GM12878 (cell line): ENCODE results near the gene OPN3. TPM values are rescaled to one million over a fixed set of nuclear protein-coding genes. Genes with fewer than 3 reads are reported as not detected.

Experiments
- ATAC-seq: fragments of 200-7000 bp; cut with Tn5 transposase; 3 replicates; pipeline ENCODE4 v1.9.1; 2020; ENCODE audit warnings: mild to moderate bottlenecking, moderate library complexity
- BruUV-seq: library from RNA; stranded (reverse); fragments of 400-500 nt; replicated peaks from 2 replicates; lab custom pipeline; 2021; lab: Mats Ljungman, UMichigan
- CTCF ChIA-PET: fragments of 300-600 bp; sonication (Branson Sonifier 250); formaldehyde crosslinking; extraction: SDS; loops from one replicate; lab custom pipeline; 2021; ENCODE audit warnings: inconsistent platforms; lab: Yijun Ruan, JAX
- POLR2A ChIA-PET: fragments of 350-600 bp; formaldehyde crosslinking; extraction: SDS; loops from one replicate; lab custom pipeline; 2021; ENCODE audit warnings: inconsistent platforms; lab: Charles Lee
- RAD21 ChIA-PET: fragments of 300-600 bp; sonication (Branson Sonifier 250); formaldehyde crosslinking; loops from one replicate; lab custom pipeline; 2023; ENCODE audit warnings: antibody characterized with exemption; ENCODE audit not compliant: unreplicated experiment; lab: Charles Lee
- SMC1A ChIA-PET: fragments of 300-600 bp; sonication (Branson Sonifier 250); formaldehyde crosslinking; loops from one replicate; lab custom pipeline; 2023; ENCODE audit not compliant: unreplicated experiment, uncharacterized antibody; lab: Charles Lee
- DNase-seq: peaks from one replicate; pipeline ENCODE4 v3.0.0-alpha.2; 2011; ENCODE audit warnings: low read depth, low spot score
- FAIRE-seq: peaks from 3 replicates; lab custom pipeline; 2011; peaks lifted over from hg19 to GRCh38; lab: Jason Lieb, UNC
- H2AFZ ChIP-seq: 2 replicates; pipeline ENCODE4 v1.6.0; 2011; ENCODE audit warnings: low read depth, low read length, control low read depth; ENCODE audit not compliant: control insufficient read depth
- H3K27ac ChIP-seq: 2 replicates; pipeline ENCODE4 v1.5.1; 2011; ENCODE audit warnings: control low read depth; ENCODE audit not compliant: control insufficient read depth, insufficient read depth
- H3K27me3 ChIP-seq, 2 experiments: replicated peaks in 1 of 2; 2 replicates each; pipeline versions ENCODE4 v1.6.0 to v1.6.1; 2011; ENCODE audit warnings: low read length in 1 of 2; ENCODE audit not compliant: control insufficient read depth in 2 of 2, insufficient read depth in 2 of 2
- H3K36me3 ChIP-seq, 2 experiments: 2 replicates each; pipeline ENCODE4 v1.5.1; 2011; ENCODE audit warnings: low read length in 1 of 2; ENCODE audit not compliant: control insufficient read depth in 2 of 2, insufficient read depth in 2 of 2
- H3K4me1 ChIP-seq: 2 replicates; pipeline ENCODE4 v1.6.1; 2011; ENCODE audit warnings: mild to moderate bottlenecking, low read length, moderate library complexity, mixed read lengths; ENCODE audit not compliant: control insufficient read depth, insufficient read depth
- H3K4me2 ChIP-seq: 2 replicates; pipeline ENCODE4 v1.6.0; 2011; ENCODE audit warnings: control low read depth; ENCODE audit not compliant: control insufficient read depth, insufficient read depth
- H3K4me3 ChIP-seq: fragments of 200-600 bp; sonication (generic); 2 replicates; pipeline ENCODE4 v1.5.1; 2016
- H3K79me2 ChIP-seq: 2 replicates; pipeline ENCODE4 v1.6.0; 2011; ENCODE audit warnings: low read length; ENCODE audit not compliant: control insufficient read depth, insufficient read depth
- H3K9ac ChIP-seq: 2 replicates; pipeline ENCODE4 v1.8.0; 2011; ENCODE audit warnings: low read length, control low read depth, mixed read lengths; ENCODE audit not compliant: control insufficient read depth, insufficient read depth
- H3K9me3 ChIP-seq: replicated peaks from 3 replicates; pipeline ENCODE4 v1.5.1; 2011; ENCODE audit warnings: mild to moderate bottlenecking, low read length; ENCODE audit not compliant: control insufficient read depth, insufficient read depth
- H4K20me1 ChIP-seq: 2 replicates; pipeline ENCODE4 v1.6.0; 2011; ENCODE audit not compliant: control insufficient read depth, insufficient read depth
- ASH2L ChIP-seq: fragments of 300-600, 200-600 bp; sonication (generic); IDR thresholded peaks from 2 replicates; pipeline ENCODE4 v1.6.1; 2017; ENCODE audit warnings: low read depth, mild to moderate bottlenecking, borderline replicate concordance
- BCL11A ChIP-seq: IDR thresholded peaks from 2 replicates; pipeline ENCODE4 v1.6.1; 2011; ENCODE audit warnings: low read depth, low read length
- IKZF1 ChIP-seq: fragments of 450-650 bp; conservative IDR thresholded peaks from 2 replicates; pipeline ENCODE4 v1.6.1; 2017; ENCODE audit warnings: antibody characterized with exemption, mild to moderate bottlenecking
- NRF1 ChIP-seq: conservative IDR thresholded peaks from 2 replicates; pipeline ENCODE4 v1.6.1; 2011; ENCODE audit warnings: mild to moderate bottlenecking, low read depth, low read length, improper control_type of control experiment
- PAX8 ChIP-seq: fragments of 450-650 bp; IDR thresholded peaks from 2 replicates; pipeline ENCODE4 v1.6.1; 2017; ENCODE audit warnings: mild to moderate bottlenecking, moderate library complexity
- POLR2AphosphoS2 ChIP-seq: IDR thresholded peaks from 2 replicates; pipeline ENCODE4 v1.6.1; 2011; ENCODE audit warnings: low read depth, mild to moderate bottlenecking, low read length, improper control_type of control experiment, moderate library complexity
- POU2F2 ChIP-seq: IDR thresholded peaks from 3 replicates; pipeline ENCODE4 v1.6.1; 2011; ENCODE audit warnings: low read depth, mild to moderate bottlenecking, low read length, borderline replicate concordance
- SRF ChIP-seq, 2 experiments: IDR thresholded peaks; 2 replicates each; pipeline ENCODE4 v1.6.1; 2011; ENCODE audit warnings: low read depth in 2 of 2, low read length in 2 of 2, mild to moderate bottlenecking in 1 of 2, moderate library complexity in 1 of 2
- SUZ12 ChIP-seq: fragments of 200-600 bp; sonication (generic); IDR thresholded peaks from one replicate; pipeline ENCODE4 v1.6.1; 2018; ENCODE audit warnings: antibody characterized with exemption, mild to moderate bottlenecking; ENCODE audit not compliant: unreplicated experiment
- ZNF24 ChIP-seq: fragments of 450-650 bp; IDR thresholded peaks from 2 replicates; pipeline ENCODE4 v1.6.1; 2017; ENCODE audit warnings: antibody characterized with exemption, mild to moderate bottlenecking
- ZZZ3 ChIP-seq: IDR thresholded peaks from 2 replicates; pipeline ENCODE4 v1.6.1; 2011; ENCODE audit warnings: low read depth; ENCODE audit not compliant: control insufficient read depth, insufficient read length
- WGBS: methylation state at CpG from one replicate; pipeline ENCODE4 v1.1.6; 2016; ENCODE audit warnings: low lambda C conversion rate; ENCODE audit not compliant: insufficient replicate concordance, insufficient coverage; ENCODE audit errors: missing lambda C conversion rate; 5-methylcytosine and 5-hydroxymethylcytosine counted together
- in situ Hi-C: fragments of 300-500 bp; cut with MboI; formaldehyde crosslinking; loops from 9 replicates; pipeline ENCODE4 v1.14.3; 2018; ENCODE audit warnings: mixed read lengths
- intact Hi-C: fragments of 100-400 bp; cut with micrococcal nuclease; formaldehyde crosslinking; loops from one replicate; pipeline ENCODE4 v1.14.2; 2022; ENCODE audit not compliant: unreplicated experiment
- polyA plus RNA-seq, 11 experiments: library from polyadenylated mRNA; depleted of rRNA in 4 of 11; unstranded in 6 of 11; stranded (reverse) in 5 of 11; fragments of >200 nt; fragmentation: Nextera tagmentation in 4 of 11; fragmentation: Illumina TruSeq in 1 of 11; extraction: Ambion mirVana in 4 of 11; extraction: Trizol in 1 of 11; gene quantifications; 1 replicate in 1 of 11; 2 replicates in 10 of 11; pipeline versions ENCODE4 v1.2.1 to v1.2.3, GENCODE V29; 2011 to 2016; ENCODE audit warnings: inconsistent platforms in 2 of 11, missing spikeins in 2 of 11, low read depth in 1 of 11
- total RNA-seq, 4 experiments: library from RNA; depleted of rRNA in 3 of 4; stranded (reverse); fragments of >200 nt in 3 of 4; fragmentation: Illumina TruSeq in 1 of 4; extraction: Trizol in 1 of 4; gene quantifications; 2 replicates each; pipeline versions ENCODE4 v1.2.1 to v1.2.3, GENCODE V29; 2013 to 2021
- TF ChIP-seq, protein P1 (sequence below): IDR thresholded peaks from 2 replicates; pipeline ENCODE4 v1.6.1; 2011; ENCODE audit warnings: low read depth, mild to moderate bottlenecking, low read length, moderate library complexity, borderline replicate concordance; ENCODE audit errors: extremely low read depth
- TF ChIP-seq, protein P2 (sequence below): fragments of 450-650 bp; IDR thresholded peaks from 2 replicates; pipeline ENCODE4 v1.6.1; 2014; ENCODE audit warnings: mild to moderate bottlenecking

OPN3 gene
- total and polyA plus RNA-seq, 10 of the 15 experiments (the other 5 are each of a cell fraction or from before 2014, with no cell fraction given) = 0.26 to 12.2 (median 7.4) TPM

- POLR2A ChIA-PET = no interaction called here
- H3K4me1 ChIP-seq = no peaks in the 10 kb centered on the region
- FAIRE-seq = no peak
- no peaks in the 10 kb centered on the region for H4K20me1 ChIP-seq
- H3K79me2 ChIP-seq = no peaks in the 10 kb centered on the region
- no peaks in the 10 kb centered on the region; a peak in 1 of 4 replicates for H3K36me3 ChIP-seq
- H3K27me3 ChIP-seq = no peaks in the 10 kb centered on the region; a peak in 1 of 4 replicates
- no peak overlapping the region for H3K4me3 ChIP-seq
- ATAC-seq = no peak
- WGBS = 86% methylated on average over 1 of the region's 1 CpG
- H3K4me2 ChIP-seq = no peak overlapping the region
- CTCF ChIA-PET = interaction anchor here (0.7 kb wide), 1 partner anchor 18 kb away, joined by 3 read pairs; no protein-coding TSS in a partner anchor
- intact Hi-C loops (no loop called here), in situ Hi-C loops (no loop called here)
- DNase-seq = no peak
- BruUV-seq = no TSS peak
- H3K27ac ChIP-seq = no peak overlapping the region
- no peak overlapping the region for H2AFZ ChIP-seq
- RAD21 ChIA-PET = no interaction called here
- H3K9me3 ChIP-seq = no peaks in the 10 kb centered on the region
- H3K9ac ChIP-seq = no peak overlapping the region
- TF ChIP-seq BCL11A (no peak), IKZF1 (no peak), POU2F2 (no peak), ASH2L (no peak), NRF1 (no peak), ZZZ3 (no peak), SUZ12 (no peak), SRF (IDR thresholded peaks at IDR 0.05; ENCODE audit: low read depth in 2 of 2, low read length in 2 of 2) (no peak), ZNF24 (no peak), PAX8 (no peak), POLR2AphosphoS2 (no peak)
- TF ChIP-seq, protein P1, sequence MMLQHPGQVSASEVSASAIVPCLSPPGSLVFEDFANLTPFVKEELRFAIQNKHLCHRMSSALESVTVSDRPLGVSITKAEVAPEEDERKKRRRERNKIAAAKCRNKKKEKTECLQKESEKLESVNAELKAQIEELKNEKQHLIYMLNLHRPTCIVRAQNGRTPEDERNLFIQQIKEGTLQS = no peak
- TF ChIP-seq, protein P2, sequence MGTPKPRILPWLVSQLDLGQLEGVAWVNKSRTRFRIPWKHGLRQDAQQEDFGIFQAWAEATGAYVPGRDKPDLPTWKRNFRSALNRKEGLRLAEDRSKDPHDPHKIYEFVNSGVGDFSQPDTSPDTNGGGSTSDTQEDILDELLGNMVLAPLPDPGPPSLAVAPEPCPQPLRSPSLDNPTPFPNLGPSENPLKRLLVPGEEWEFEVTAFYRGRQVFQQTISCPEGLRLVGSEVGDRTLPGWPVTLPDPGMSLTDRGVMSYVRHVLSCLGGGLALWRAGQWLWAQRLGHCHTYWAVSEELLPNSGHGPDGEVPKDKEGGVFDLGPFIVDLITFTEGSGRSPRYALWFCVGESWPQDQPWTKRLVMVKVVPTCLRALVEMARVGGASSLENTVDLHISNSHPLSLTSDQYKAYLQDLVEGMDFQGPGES = no peak
- SMC1A ChIA-PET = no interaction called here
These were observed 47.0 kb downstream of the OPN3 start for GRCh38 chr1:241593186-241593585.
